ENCODE data around the gene NGDN. TPM values are rescaled to one million over a fixed set of nuclear protein-coding genes. Genes with fewer than 3 reads are reported as not detected.
A peak's percentile ranks its signal among the peaks of the same experiment; 100 is the strongest.

NGDN gene
- total RNA-seq, 6 experiments from 2014 or later, result 12.0 to 16.5 (median 14.3) TPM

DNA sequence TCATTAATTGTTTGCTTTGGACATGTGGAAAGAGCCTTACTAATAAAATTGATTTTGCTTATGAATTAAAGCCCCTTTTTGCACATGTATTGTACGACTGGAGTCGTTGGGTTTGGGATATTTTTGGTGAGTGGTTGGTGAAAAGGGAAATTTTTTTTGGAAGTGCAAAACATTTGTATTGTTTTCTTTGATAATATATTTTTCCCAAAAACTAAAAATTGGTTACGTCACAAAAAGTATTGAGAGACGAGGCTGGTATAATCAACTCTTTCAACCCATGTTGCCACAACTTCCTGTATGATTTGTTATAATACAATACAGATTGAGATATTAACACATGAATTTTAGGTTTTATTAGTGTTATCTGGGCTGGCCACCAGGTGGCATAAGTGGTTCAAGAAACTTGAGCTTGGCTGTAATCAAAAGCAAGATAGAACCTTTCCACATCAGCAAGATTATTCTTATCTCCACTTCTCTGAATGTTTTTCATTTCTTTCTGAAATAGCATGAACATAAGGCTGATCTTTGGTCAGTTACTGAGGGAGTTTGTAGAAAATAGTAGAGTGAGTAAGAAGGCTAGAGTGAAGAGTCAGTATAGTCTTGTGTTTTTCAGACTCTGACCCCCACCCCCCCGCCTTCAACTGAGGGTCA is 8.7 kb downstream of the NGDN start:
- H3K27ac ChIP-seq, result no peak overlapping the region

DNA sequence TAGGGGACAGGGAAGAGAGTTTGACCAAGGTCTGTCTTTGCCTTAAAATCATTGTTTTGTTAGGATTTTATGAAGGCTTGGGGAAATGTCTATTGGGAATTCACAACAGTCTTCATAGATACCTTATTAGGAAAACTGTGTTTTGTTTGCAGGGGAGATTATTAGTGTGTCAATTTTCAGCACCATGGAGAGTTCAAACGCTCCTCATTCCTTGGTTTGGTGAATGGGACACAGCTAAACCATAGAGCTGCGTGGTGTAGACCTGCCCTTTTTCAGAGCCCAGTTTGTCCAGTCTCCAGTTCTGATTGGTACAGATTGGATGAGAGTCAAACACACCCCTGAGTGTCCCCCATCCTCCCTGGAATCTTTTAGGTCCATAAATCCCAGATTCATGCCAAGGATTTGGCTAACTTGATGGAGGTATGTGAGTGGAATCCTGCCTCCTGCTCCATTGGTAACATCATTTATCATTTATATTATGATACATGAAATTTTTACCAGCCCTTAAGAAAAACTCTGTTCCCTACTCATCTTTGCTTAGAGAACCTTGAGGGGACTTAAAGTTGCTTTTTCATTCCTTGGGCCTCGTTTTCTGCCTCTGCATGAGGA is 12.0 kb downstream of the NGDN start:
- TF ChIP-seq POLR2A (IDR thresholded peaks at IDR 0.05), result no peak
- TF ChIP-seq, protein P1, sequence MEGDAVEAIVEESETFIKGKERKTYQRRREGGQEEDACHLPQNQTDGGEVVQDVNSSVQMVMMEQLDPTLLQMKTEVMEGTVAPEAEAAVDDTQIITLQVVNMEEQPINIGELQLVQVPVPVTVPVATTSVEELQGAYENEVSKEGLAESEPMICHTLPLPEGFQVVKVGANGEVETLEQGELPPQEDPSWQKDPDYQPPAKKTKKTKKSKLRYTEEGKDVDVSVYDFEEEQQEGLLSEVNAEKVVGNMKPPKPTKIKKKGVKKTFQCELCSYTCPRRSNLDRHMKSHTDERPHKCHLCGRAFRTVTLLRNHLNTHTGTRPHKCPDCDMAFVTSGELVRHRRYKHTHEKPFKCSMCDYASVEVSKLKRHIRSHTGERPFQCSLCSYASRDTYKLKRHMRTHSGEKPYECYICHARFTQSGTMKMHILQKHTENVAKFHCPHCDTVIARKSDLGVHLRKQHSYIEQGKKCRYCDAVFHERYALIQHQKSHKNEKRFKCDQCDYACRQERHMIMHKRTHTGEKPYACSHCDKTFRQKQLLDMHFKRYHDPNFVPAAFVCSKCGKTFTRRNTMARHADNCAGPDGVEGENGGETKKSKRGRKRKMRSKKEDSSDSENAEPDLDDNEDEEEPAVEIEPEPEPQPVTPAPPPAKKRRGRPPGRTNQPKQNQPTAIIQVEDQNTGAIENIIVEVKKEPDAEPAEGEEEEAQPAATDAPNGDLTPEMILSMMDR (IDR thresholded peaks at IDR 0.05), result no peak
- ATAC-seq (no peak), DNase-seq (no peak)
- intact Hi-C loops (cut with DNase I), result loop anchor here in 1 of 2 donors (10.0 kb wide), 1 partner anchor 53 kb away; no protein-coding TSS in a partner anchor
- Histone ChIP-seq H3K36me3 (peaks cover 0 to 17% (median 9%) of the 10 kb centered on the region in 4 donors), H3K4me3 (no peak overlapping the region), H3K27ac (no peak overlapping the region), H3K27me3 (no peaks in the 10 kb centered on the region), H3K4me1 (no peaks in the 10 kb centered on the region), H3K9me3 (no peaks in the 10 kb centered on the region)
- WGBS (ENCODE audit: insufficient coverage, low coverage, low lambda C conversion rate, missing lambda C conversion rate), result 69% methylated on average over 3 of the region's 3 CpGs

More for the DNA sequence above, 8.7 kb downstream of the NGDN start:
- peak; percentile 54 to 76 (median 72) for ATAC-seq
- no peaks in the 10 kb centered on the region for H3K9me3 ChIP-seq
- peaks cover 0 to 47% (median 25%) of the 10 kb centered on the region in 4 donors for H3K36me3 ChIP-seq
- TF ChIP-seq, protein P1 (IDR thresholded peaks at IDR 0.05), result peak; percentile 61 to 74 (median 70)
- TF ChIP-seq POLR2A (IDR thresholded peaks at IDR 0.05), result no peak
- H3K27me3 ChIP-seq, result no peaks in the 10 kb centered on the region
- 15% methylated on average over 5 of the region's 5 CpGs for WGBS (ENCODE audit: insufficient coverage, low coverage, low lambda C conversion rate, missing lambda C conversion rate)
- intact Hi-C loops (cut with DNase I), result loop anchor here in 1 of 2 donors (5.0 kb wide), 1 partner anchor 84 kb away; no protein-coding TSS in a partner anchor
- H3K4me3 ChIP-seq, result no peak overlapping the region
- no peak for DNase-seq
- no peaks in the 10 kb centered on the region for H3K4me1 ChIP-seq

DNA sequence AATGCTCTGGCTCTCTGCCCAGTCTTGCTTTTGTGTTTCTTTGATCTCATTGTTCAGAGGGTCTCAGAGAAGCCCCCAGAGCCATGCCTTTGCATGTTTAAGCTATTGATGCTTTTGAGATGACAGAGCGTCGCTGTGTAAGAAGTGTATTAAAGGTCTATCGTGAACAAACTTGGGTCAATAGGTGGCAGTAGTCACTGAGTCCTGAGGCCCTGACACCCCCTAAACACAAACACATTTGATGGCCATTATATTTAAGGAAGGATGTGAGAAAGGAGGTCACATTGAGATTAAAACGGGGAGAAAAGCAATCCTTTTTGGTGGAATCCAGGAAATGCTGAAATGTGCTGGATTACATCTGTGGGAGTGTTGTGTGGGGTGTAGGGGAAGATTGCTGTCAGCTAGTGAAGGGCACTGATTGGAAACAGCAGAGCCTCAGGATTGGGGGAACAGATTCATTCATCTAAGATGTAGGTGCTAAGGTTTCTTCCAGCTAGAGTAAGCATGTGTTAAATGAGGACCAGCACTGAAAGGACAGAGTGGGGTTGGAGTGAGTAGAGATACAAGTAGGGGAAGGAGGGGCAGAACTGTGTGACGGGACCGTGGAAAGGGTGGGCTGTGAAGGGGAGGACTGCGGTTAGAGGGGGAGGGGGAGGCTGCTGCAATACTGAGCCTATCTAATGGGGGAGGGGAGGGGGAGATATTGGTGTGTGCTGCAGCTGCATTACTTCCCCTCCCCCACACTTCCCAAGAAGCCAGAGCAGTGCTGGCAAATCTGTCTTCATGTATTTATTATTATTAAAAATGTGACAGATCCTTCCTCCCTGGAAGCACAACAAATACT is 12.7 kb downstream of the NGDN start:
- Histone ChIP-seq H3K9me3 (no peaks in the 10 kb centered on the region), H3K4me1 (no peaks in the 10 kb centered on the region), H3K27ac (no peak overlapping the region), H3K36me3 (peaks cover 0 to 9% (median 5%) of the 10 kb centered on the region in 4 donors), H3K4me3 (no peak overlapping the region), H3K27me3 (no peaks in the 10 kb centered on the region)
- ATAC-seq (no peak), DNase-seq (no peak)
- 73% methylated on average over 7 of the region's 7 CpGs for WGBS (ENCODE audit: insufficient coverage, low coverage, low lambda C conversion rate, missing lambda C conversion rate)
- TF ChIP-seq, protein P1 (IDR thresholded peaks at IDR 0.05), result no peak
- TF ChIP-seq POLR2A (IDR thresholded peaks at IDR 0.05), result no peak
- intact Hi-C loops (cut with DNase I), result loop anchor here in 1 of 2 donors (10.0 kb wide), 1 partner anchor 53 kb away; no protein-coding TSS in a partner anchor

DNA sequence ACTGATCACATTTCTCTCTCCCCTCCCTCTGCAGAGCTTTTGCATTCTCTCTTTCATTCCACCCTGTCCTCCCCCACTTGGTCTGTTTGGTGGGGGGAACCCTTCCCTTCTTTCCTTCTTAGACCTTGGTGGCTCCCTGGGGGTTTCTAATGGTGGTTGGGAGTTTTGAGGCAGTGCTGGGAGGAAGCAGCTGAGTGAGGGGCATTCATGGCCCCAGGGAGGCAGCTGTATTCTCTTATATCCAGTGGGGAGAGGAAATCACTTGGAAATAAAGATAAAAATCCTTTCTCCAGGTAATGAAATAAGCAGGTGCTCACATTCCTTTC is 13.3 kb downstream of the NGDN start:
- no peak for DNase-seq
- no peaks in the 10 kb centered on the region for H3K27me3 ChIP-seq
- no peak overlapping the region for H3K27ac ChIP-seq
- H3K4me3 ChIP-seq, result no peak overlapping the region
- peaks cover 0 to 3% (median 2%) of the 10 kb centered on the region in 4 donors for H3K36me3 ChIP-seq
- no peaks in the 10 kb centered on the region for H3K4me1 ChIP-seq
- intact Hi-C loops (cut with DNase I), result loop anchor here in 1 of 2 donors (10.0 kb wide), 1 partner anchor 52 kb away; no protein-coding TSS in a partner anchor
- ATAC-seq, result no peak
- H3K9me3 ChIP-seq, result no peaks in the 10 kb centered on the region
- TF ChIP-seq, protein P1 (IDR thresholded peaks at IDR 0.05), result no peak
